H1 (cell line): Measurements from ENCODE around the gene WDR74. TPM values are rescaled to one million over a fixed set of nuclear protein-coding genes. Genes with fewer than 3 reads are reported as not detected.
A peak's percentile ranks its signal among the peaks of the same experiment; 100 is the strongest.

ENCODE experiments used
- CREB1 ChIP-seq: IDR thresholded peaks from 2 replicates; pipeline ENCODE4 v1.6.1; 2012; ENCODE audit warnings: inconsistent platforms
- CTBP2 ChIP-seq: IDR thresholded peaks from 2 replicates; pipeline ENCODE4 v1.7.0; 2011; ENCODE audit warnings: borderline replicate concordance, mild to moderate bottlenecking, moderate library complexity, mixed read lengths, low read length; ENCODE audit not compliant: insufficient read depth, insufficient read length
- RXRA ChIP-seq: IDR thresholded peaks from 2 replicates; pipeline ENCODE4 v1.6.1; 2011; ENCODE audit warnings: low read depth, mild to moderate bottlenecking, low read length, moderate library complexity; ENCODE audit not compliant: insufficient read depth
- SP1 ChIP-seq: IDR thresholded peaks from 2 replicates; pipeline ENCODE4 v1.6.1; 2011; ENCODE audit warnings: low read depth, low read length
- TAF7 ChIP-seq: optimal IDR thresholded peaks from 2 replicates; pipeline ENCODE3; 2011; ENCODE audit warnings: low read depth, mild to moderate bottlenecking, inconsistent platforms, low read length, moderate library complexity, borderline replicate concordance
- polyA plus RNA-seq, 7 experiments: library from polyadenylated mRNA; depleted of rRNA in 3 of 7; stranded (reverse) in 5 of 7; unstranded in 2 of 7; fragments of >200 nt in 5 of 7; fragments of 200-250 nt in 2 of 7; gene quantifications; 1 replicate in 5 of 7; 2 replicates in 1 of 7; 4 replicates in 1 of 7; pipeline versions ENCODE4 v1.2.1 to v1.2.3, GENCODE V29; 2011 to 2013; ENCODE audit warnings: missing spikeins in 2 of 7, mixed read lengths in 2 of 7
- total RNA-seq: library from RNA; stranded (reverse); fragmentation: NEBNext Ultra II Directional; extraction: Animal tissue kit (Norgen Biotek cat#: 25700); gene quantifications from 2 replicates; pipeline ENCODE4 v1.2.1, GENCODE V29; 2021
- TF ChIP-seq, protein P1 (sequence below): fragments of 300-600 bp; sonication (generic); IDR thresholded peaks from 2 replicates; pipeline ENCODE4 v1.7.1; 2012; ENCODE audit warnings: low read length, moderate library complexity, mild to moderate bottlenecking, inconsistent platforms; ENCODE audit not compliant: insufficient replicate concordance
- TF ChIP-seq, protein P2 (sequence below): IDR thresholded peaks from 2 replicates; pipeline ENCODE4 v1.6.1; 2012; ENCODE audit warnings: inconsistent platforms
- TF ChIP-seq, protein P3 (sequence below): IDR thresholded peaks from 2 replicates; pipeline ENCODE4 v1.6.1; 2012; ENCODE audit warnings: inconsistent platforms

WDR74 gene
- total and polyA plus RNA-seq, 2 of the 8 experiments (the other 6 are each of a cell fraction or from before 2014, with no cell fraction given): 93.6 to 97.0 TPM

DNA sequence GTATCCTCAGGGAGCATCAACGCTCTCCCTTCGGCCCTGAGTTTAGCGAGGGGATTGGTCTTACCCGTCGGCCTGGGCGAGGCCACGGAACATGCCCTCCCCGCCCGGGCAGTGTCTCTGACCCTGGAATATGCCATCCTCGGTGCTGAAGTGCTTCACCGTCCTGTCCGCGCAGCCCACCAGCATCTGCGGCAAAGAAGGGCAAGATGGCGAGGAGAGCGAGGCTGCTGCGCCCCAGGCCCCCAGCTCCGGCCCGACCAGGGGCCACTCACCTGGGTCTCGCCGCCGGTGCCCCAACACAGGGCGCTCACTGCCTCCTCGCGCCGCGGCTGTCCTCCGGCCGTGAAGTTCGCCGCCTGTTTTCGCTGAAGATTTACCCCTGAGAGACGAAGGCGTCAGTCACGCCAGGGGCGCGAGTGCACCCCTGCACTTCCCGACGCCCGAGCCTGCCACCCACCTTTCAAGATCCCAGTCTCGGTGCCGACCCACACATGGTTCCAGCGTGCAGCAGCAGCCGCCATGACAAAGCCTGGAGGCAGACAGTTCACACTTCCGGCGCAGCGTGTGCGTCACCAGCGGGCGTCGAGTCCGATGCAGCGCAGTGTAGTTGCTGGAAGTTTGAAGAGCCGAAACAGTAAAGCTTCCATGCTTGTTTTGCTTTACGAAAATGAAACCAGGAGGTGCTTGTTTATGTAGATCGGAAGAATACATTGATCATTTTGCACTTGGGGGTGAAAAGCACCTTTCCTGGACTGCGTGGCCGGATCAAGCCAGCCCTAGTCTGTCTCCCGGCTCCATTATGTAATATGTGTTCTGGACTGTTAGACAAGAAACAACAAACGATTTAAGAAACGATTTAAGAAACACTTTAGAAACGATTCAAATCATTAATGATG, at the start of gene WDR74 (continued):
- TF ChIP-seq, protein P1, sequence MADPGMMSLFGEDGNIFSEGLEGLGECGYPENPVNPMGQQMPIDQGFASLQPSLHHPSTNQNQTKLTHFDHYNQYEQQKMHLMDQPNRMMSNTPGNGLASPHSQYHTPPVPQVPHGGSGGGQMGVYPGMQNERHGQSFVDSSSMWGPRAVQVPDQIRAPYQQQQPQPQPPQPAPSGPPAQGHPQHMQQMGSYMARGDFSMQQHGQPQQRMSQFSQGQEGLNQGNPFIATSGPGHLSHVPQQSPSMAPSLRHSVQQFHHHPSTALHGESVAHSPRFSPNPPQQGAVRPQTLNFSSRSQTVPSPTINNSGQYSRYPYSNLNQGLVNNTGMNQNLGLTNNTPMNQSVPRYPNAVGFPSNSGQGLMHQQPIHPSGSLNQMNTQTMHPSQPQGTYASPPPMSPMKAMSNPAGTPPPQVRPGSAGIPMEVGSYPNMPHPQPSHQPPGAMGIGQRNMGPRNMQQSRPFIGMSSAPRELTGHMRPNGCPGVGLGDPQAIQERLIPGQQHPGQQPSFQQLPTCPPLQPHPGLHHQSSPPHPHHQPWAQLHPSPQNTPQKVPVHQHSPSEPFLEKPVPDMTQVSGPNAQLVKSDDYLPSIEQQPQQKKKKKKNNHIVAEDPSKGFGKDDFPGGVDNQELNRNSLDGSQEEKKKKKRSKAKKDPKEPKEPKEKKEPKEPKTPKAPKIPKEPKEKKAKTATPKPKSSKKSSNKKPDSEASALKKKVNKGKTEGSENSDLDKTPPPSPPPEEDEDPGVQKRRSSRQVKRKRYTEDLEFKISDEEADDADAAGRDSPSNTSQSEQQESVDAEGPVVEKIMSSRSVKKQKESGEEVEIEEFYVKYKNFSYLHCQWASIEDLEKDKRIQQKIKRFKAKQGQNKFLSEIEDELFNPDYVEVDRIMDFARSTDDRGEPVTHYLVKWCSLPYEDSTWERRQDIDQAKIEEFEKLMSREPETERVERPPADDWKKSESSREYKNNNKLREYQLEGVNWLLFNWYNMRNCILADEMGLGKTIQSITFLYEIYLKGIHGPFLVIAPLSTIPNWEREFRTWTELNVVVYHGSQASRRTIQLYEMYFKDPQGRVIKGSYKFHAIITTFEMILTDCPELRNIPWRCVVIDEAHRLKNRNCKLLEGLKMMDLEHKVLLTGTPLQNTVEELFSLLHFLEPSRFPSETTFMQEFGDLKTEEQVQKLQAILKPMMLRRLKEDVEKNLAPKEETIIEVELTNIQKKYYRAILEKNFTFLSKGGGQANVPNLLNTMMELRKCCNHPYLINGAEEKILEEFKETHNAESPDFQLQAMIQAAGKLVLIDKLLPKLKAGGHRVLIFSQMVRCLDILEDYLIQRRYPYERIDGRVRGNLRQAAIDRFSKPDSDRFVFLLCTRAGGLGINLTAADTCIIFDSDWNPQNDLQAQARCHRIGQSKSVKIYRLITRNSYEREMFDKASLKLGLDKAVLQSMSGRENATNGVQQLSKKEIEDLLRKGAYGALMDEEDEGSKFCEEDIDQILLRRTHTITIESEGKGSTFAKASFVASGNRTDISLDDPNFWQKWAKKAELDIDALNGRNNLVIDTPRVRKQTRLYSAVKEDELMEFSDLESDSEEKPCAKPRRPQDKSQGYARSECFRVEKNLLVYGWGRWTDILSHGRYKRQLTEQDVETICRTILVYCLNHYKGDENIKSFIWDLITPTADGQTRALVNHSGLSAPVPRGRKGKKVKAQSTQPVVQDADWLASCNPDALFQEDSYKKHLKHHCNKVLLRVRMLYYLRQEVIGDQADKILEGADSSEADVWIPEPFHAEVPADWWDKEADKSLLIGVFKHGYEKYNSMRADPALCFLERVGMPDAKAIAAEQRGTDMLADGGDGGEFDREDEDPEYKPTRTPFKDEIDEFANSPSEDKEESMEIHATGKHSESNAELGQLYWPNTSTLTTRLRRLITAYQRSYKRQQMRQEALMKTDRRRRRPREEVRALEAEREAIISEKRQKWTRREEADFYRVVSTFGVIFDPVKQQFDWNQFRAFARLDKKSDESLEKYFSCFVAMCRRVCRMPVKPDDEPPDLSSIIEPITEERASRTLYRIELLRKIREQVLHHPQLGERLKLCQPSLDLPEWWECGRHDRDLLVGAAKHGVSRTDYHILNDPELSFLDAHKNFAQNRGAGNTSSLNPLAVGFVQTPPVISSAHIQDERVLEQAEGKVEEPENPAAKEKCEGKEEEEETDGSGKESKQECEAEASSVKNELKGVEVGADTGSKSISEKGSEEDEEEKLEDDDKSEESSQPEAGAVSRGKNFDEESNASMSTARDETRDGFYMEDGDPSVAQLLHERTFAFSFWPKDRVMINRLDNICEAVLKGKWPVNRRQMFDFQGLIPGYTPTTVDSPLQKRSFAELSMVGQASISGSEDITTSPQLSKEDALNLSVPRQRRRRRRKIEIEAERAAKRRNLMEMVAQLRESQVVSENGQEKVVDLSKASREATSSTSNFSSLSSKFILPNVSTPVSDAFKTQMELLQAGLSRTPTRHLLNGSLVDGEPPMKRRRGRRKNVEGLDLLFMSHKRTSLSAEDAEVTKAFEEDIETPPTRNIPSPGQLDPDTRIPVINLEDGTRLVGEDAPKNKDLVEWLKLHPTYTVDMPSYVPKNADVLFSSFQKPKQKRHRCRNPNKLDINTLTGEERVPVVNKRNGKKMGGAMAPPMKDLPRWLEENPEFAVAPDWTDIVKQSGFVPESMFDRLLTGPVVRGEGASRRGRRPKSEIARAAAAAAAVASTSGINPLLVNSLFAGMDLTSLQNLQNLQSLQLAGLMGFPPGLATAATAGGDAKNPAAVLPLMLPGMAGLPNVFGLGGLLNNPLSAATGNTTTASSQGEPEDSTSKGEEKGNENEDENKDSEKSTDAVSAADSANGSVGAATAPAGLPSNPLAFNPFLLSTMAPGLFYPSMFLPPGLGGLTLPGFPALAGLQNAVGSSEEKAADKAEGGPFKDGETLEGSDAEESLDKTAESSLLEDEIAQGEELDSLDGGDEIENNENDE: no peak
- TF ChIP-seq SP1 (no peak), RXRA (no peak), CREB1 (peak; percentile 99), TAF7 (peak; percentile 93), CTBP2 (peak; percentile 62)
- TF ChIP-seq, protein P2, sequence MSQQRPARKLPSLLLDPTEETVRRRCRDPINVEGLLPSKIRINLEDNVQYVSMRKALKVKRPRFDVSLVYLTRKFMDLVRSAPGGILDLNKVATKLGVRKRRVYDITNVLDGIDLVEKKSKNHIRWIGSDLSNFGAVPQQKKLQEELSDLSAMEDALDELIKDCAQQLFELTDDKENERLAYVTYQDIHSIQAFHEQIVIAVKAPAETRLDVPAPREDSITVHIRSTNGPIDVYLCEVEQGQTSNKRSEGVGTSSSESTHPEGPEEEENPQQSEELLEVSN: peak; percentile 40
- TF ChIP-seq, protein P3, sequence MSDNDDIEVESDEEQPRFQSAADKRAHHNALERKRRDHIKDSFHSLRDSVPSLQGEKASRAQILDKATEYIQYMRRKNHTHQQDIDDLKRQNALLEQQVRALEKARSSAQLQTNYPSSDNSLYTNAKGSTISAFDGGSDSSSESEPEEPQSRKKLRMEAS: peak; percentile 99
